Vagina (tissue), 2 donors: Measurements from ENCODE around the gene PIH1D1.

Source experiments
- POLR2A ChIP-seq, 2 donors: fragments of 450-650 bp; IDR thresholded peaks; one replicate each; pipeline ENCODE4 v1.6.1; 2017; ENCODE audit warnings: antibody characterized with exemption in 2 of 2, mild to moderate bottlenecking in 2 of 2, moderate library complexity in 2 of 2
- TF ChIP-seq, protein P1 (sequence below), 3 experiments: fragments of 450-650 bp in 2 of 3; fragments of 200-600 bp in 1 of 3; sonication (generic) in 1 of 3; IDR thresholded peaks; one replicate each; pipeline ENCODE4 v1.5.1; 2017 to 2019; ENCODE audit warnings: antibody characterized with exemption in 3 of 3, mild to moderate bottlenecking in 2 of 3, moderate library complexity in 2 of 3

DNA sequence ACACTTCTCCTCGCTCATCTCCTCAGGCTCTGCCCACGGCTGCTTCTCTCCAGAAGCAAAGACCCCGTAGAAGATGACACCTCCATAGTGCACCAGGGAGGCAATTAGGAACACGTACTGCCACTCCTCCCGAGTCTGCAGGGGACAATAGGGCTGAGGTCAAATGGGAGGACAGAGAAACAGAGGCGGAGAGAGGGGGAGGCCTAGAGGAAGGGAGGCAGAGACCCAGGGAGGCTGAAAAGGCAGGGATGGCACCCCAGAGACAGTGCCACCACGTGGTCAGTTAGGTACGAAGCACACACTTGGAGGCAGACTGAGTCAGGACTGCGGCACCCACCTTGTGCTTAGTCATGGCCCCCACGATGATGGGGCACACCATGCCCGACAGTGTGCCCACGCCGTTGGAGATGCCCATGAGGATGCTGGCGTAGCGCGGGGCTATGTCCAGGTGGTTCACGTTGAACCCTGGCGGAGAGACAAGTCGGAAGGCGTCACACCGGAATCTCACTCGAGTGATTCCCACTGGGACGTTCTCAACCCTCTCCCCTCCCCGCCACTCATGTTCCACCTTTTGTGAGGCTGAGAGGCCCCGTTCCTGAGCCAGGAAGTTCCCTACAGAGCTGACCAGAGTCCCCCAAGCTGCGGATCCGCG lies 20.8 kb downstream of the PIH1D1 start:
- TF ChIP-seq, protein P1, sequence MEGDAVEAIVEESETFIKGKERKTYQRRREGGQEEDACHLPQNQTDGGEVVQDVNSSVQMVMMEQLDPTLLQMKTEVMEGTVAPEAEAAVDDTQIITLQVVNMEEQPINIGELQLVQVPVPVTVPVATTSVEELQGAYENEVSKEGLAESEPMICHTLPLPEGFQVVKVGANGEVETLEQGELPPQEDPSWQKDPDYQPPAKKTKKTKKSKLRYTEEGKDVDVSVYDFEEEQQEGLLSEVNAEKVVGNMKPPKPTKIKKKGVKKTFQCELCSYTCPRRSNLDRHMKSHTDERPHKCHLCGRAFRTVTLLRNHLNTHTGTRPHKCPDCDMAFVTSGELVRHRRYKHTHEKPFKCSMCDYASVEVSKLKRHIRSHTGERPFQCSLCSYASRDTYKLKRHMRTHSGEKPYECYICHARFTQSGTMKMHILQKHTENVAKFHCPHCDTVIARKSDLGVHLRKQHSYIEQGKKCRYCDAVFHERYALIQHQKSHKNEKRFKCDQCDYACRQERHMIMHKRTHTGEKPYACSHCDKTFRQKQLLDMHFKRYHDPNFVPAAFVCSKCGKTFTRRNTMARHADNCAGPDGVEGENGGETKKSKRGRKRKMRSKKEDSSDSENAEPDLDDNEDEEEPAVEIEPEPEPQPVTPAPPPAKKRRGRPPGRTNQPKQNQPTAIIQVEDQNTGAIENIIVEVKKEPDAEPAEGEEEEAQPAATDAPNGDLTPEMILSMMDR (IDR thresholded peaks at IDR 0.05), result no peak
- TF ChIP-seq POLR2A (IDR thresholded peaks at IDR 0.05), result no peak
